ENCODE data around the gene EIF3B. TPM values are rescaled to one million over a fixed set of nuclear protein-coding genes. Genes with fewer than 3 reads are reported as not detected.
A peak's percentile ranks its signal among the peaks of the same experiment; 100 is the strongest.
"Not testable (repeated sequence)": the region's sequence is repeated elsewhere in the genome, so short reads cannot be mapped to it uniquely, and the experiment has no call there.

EIF3B gene
- total RNA-seq, 1 experiment from 2014 or later, result 228 TPM

GRCh38 chr7:2399848-2400587, 45.4 kb downstream of the EIF3B start:
- peak; percentile 97 for DNase-seq (ENCODE audit: low spot score)

- DNase-seq (ENCODE audit: low spot score), result no peak
Observed at GRCh38 chr7:2402687-2403013, 48.0 kb downstream of the EIF3B start.

- peak; percentile 84 for DNase-seq (ENCODE audit: low spot score)
Observed at GRCh38 chr7:2403014-2403717, 48.5 kb downstream of the EIF3B start, which contains the start of gene CHST12. TSS of gene CHST12 (plus strand) at chr7:2403611. CDS start at chr7:2432640, 29,029 bp downstream.

- DNase-seq (ENCODE audit: low spot score), result peak; percentile 13
Observed at GRCh38 chr7:2403718-2404648, 49.4 kb downstream of the EIF3B start.

GRCh38 chr7:2404714-2405119, 50.1 kb downstream of the EIF3B start:
- DNase-seq (ENCODE audit: low spot score), result no peak

GRCh38 chr7:2405201-2405600, 50.6 kb downstream of the EIF3B start:
- no peak for DNase-seq (ENCODE audit: low spot score)

- DNase-seq (ENCODE audit: low spot score), result no peak
Observed at GRCh38 chr7:2405601-2406345, 51.1 kb downstream of the EIF3B start.

GRCh38 chr7:2409745-2410414, 55.3 kb downstream of the EIF3B start:
- DNase-seq (ENCODE audit: low spot score), result no peak

- DNase-seq (ENCODE audit: low spot score), result no peak
Observed at GRCh38 chr7:2411049-2411448, 56.4 kb downstream of the EIF3B start.

GRCh38 chr7:2411815-2412586, 57.4 kb downstream of the EIF3B start:
- no peak for DNase-seq (ENCODE audit: low spot score)

GRCh38 chr7:2412587-2413201, 58.1 kb downstream of the EIF3B start:
- no peak for DNase-seq (ENCODE audit: low spot score)

- no peak for DNase-seq (ENCODE audit: low spot score)
Observed at GRCh38 chr7:2416063-2416462, 61.4 kb downstream of the EIF3B start.

- no peak for DNase-seq (ENCODE audit: low spot score)
Observed at GRCh38 chr7:2416650-2417049, 62.0 kb downstream of the EIF3B start.

GRCh38 chr7:2417178-2417577, 62.6 kb downstream of the EIF3B start:
- not testable (repeated sequence) for DNase-seq (ENCODE audit: low spot score)

GRCh38 chr7:2417981-2418481, 63.4 kb downstream of the EIF3B start:
- DNase-seq (ENCODE audit: low spot score), result no peak

GRCh38 chr7:2420216-2420933, 65.7 kb downstream of the EIF3B start:
- no peak for DNase-seq (ENCODE audit: low spot score)

GRCh38 chr7:2421943-2422310, 67.3 kb downstream of the EIF3B start:
- DNase-seq (ENCODE audit: low spot score), result no peak

- no peak for DNase-seq (ENCODE audit: low spot score)
Observed at GRCh38 chr7:2425749-2426148, 71.1 kb downstream of the EIF3B start.

Data from A172 (cell line).